ENCODE data around the gene PRKG1.

The PRKG1 gene

GRCh38 chr10:51876503-51876902 is 802.2 kb downstream of the PRKG1 start:
- no peak for TF ChIP-seq EZH2 (IDR thresholded peaks at IDR 0.05; ENCODE audit: borderline replicate concordance, low read depth, low read length, severe bottlenecking)
- TF ChIP-seq CTCF (IDR thresholded peaks at IDR 0.05; ENCODE audit: borderline replicate concordance, extremely low read depth, low read length, poor library complexity, severe bottlenecking): no peak
- Histone ChIP-seq H3K36me3 (ENCODE audit: insufficient read depth, low read length) (no peaks in the 10 kb centered on the region), H3K4me2 (ENCODE audit: insufficient read depth, low read length) (no peak overlapping the region), H3K79me2 (ENCODE audit: insufficient read depth, low read length) (no peaks in the 10 kb centered on the region), H3K4me3 (ENCODE audit: low read depth in 1 of 2, low read length in 2 of 2) (no peak overlapping the region), H3K9ac (ENCODE audit: low read depth, low read length) (no peak overlapping the region), H3K27ac (ENCODE audit: low read length) (no peak overlapping the region), H4K20me1 (ENCODE audit: insufficient read depth, low read length) (no peaks in the 10 kb centered on the region), H2AFZ (ENCODE audit: low read depth, low read length) (no peak overlapping the region), H3K4me1 (ENCODE audit: insufficient read depth, low read length) (no peaks in the 10 kb centered on the region), H3K27me3 (ENCODE audit: insufficient read depth, low read length, poor library complexity) (no peaks in the 10 kb centered on the region), H3K9me3 (ENCODE audit: insufficient read depth, low read length, severe bottlenecking) (no peaks in the 10 kb centered on the region)
- no peak for ATAC-seq (ENCODE audit: insufficient read depth, low read depth)
- DNase-seq: no peak

GRCh38 chr10:51876979-51877378 is 802.7 kb downstream of the PRKG1 start:
- Histone ChIP-seq H3K4me1 (ENCODE audit: insufficient read depth, low read length) (no peaks in the 10 kb centered on the region), H3K36me3 (ENCODE audit: insufficient read depth, low read length) (no peaks in the 10 kb centered on the region), H4K20me1 (ENCODE audit: insufficient read depth, low read length) (no peaks in the 10 kb centered on the region), H3K9me3 (ENCODE audit: insufficient read depth, low read length, severe bottlenecking) (no peaks in the 10 kb centered on the region), H3K79me2 (ENCODE audit: insufficient read depth, low read length) (no peaks in the 10 kb centered on the region), H3K4me3 (ENCODE audit: low read depth in 1 of 2, low read length in 2 of 2) (no peak overlapping the region), H3K4me2 (ENCODE audit: insufficient read depth, low read length) (no peak overlapping the region), H3K27ac (ENCODE audit: low read length) (no peak overlapping the region), H2AFZ (ENCODE audit: low read depth, low read length) (no peak overlapping the region), H3K27me3 (ENCODE audit: insufficient read depth, low read length, poor library complexity) (no peaks in the 10 kb centered on the region), H3K9ac (ENCODE audit: low read depth, low read length) (no peak overlapping the region)
- DNase-seq (no peak), ATAC-seq (ENCODE audit: insufficient read depth, low read depth) (no peak)
- TF ChIP-seq EZH2 (IDR thresholded peaks at IDR 0.05; ENCODE audit: borderline replicate concordance, low read depth, low read length, severe bottlenecking) (no peak), CTCF (IDR thresholded peaks at IDR 0.05; ENCODE audit: borderline replicate concordance, extremely low read depth, low read length, poor library complexity, severe bottlenecking) (no peak)

- Histone ChIP-seq H3K36me3 (ENCODE audit: insufficient read depth, low read length) (no peaks in the 10 kb centered on the region), H3K27me3 (ENCODE audit: insufficient read depth, low read length, poor library complexity) (no peaks in the 10 kb centered on the region), H3K9ac (ENCODE audit: low read depth, low read length) (no peak overlapping the region), H3K27ac (ENCODE audit: low read length) (no peak overlapping the region), H2AFZ (ENCODE audit: low read depth, low read length) (no peak overlapping the region), H3K4me3 (ENCODE audit: low read depth in 1 of 2, low read length in 2 of 2) (no peak overlapping the region), H3K79me2 (ENCODE audit: insufficient read depth, low read length) (no peaks in the 10 kb centered on the region), H3K4me2 (ENCODE audit: insufficient read depth, low read length) (no peak overlapping the region), H3K9me3 (ENCODE audit: insufficient read depth, low read length, severe bottlenecking) (no peaks in the 10 kb centered on the region), H4K20me1 (ENCODE audit: insufficient read depth, low read length) (no peaks in the 10 kb centered on the region), H3K4me1 (ENCODE audit: insufficient read depth, low read length) (no peaks in the 10 kb centered on the region)
- no peak for TF ChIP-seq CTCF (IDR thresholded peaks at IDR 0.05; ENCODE audit: borderline replicate concordance, extremely low read depth, low read length, poor library complexity, severe bottlenecking)
- no peak for TF ChIP-seq EZH2 (IDR thresholded peaks at IDR 0.05; ENCODE audit: borderline replicate concordance, low read depth, low read length, severe bottlenecking)
- DNase-seq (no peak), ATAC-seq (ENCODE audit: insufficient read depth, low read depth) (no peak)
These were observed 803.3 kb downstream of the PRKG1 start for GRCh38 chr10:51877636-51878035.

GRCh38 chr10:51878695-51879094 is 804.4 kb downstream of the PRKG1 start:
- DNase-seq (no peak), ATAC-seq (ENCODE audit: insufficient read depth, low read depth) (no peak)
- H3K4me3 ChIP-seq (ENCODE audit: low read depth in 1 of 2, low read length in 2 of 2): no peak overlapping the region
- no peaks in the 10 kb centered on the region for H3K36me3 ChIP-seq (ENCODE audit: insufficient read depth, low read length)
- H3K4me1 ChIP-seq (ENCODE audit: insufficient read depth, low read length): no peaks in the 10 kb centered on the region
- H2AFZ ChIP-seq (ENCODE audit: low read depth, low read length): no peak overlapping the region
- H3K9me3 ChIP-seq (ENCODE audit: insufficient read depth, low read length, severe bottlenecking): no peaks in the 10 kb centered on the region
- H4K20me1 ChIP-seq (ENCODE audit: insufficient read depth, low read length): no peaks in the 10 kb centered on the region
- no peaks in the 10 kb centered on the region for H3K79me2 ChIP-seq (ENCODE audit: insufficient read depth, low read length)
- TF ChIP-seq CTCF (IDR thresholded peaks at IDR 0.05; ENCODE audit: borderline replicate concordance, extremely low read depth, low read length, poor library complexity, severe bottlenecking) (no peak), EZH2 (IDR thresholded peaks at IDR 0.05; ENCODE audit: borderline replicate concordance, low read depth, low read length, severe bottlenecking) (no peak)
- no peaks in the 10 kb centered on the region for H3K27me3 ChIP-seq (ENCODE audit: insufficient read depth, low read length, poor library complexity)
- H3K27ac ChIP-seq (ENCODE audit: low read length): no peak overlapping the region
- no peak overlapping the region for H3K9ac ChIP-seq (ENCODE audit: low read depth, low read length)
- no peak overlapping the region for H3K4me2 ChIP-seq (ENCODE audit: insufficient read depth, low read length)
